ENCODE data around the gene PI16.

The PI16 gene

GRCh38 chr6:36964349-36964748, 9.8 kb downstream of the PI16 start:
- H3K14ac ChIP-seq (ENCODE audit: low read length), result no peak overlapping the region
- no peak overlapping the region for H3K4me2 ChIP-seq (ENCODE audit: insufficient read depth, low read length, poor library complexity, severe bottlenecking)
- peaks cover 26 to 33% of the 10 kb centered on the region in 2 donors for H3K36me3 ChIP-seq (replicated peaks in 1 of 2; ENCODE audit: control insufficient read depth in 2 of 2, insufficient read depth in 2 of 2, low read length in 2 of 2)
- peak overlapping the region; percentile 51 for H2BK120ac ChIP-seq (ENCODE audit: low read depth, low read length)
- no peak overlapping the region for H2BK5ac ChIP-seq (ENCODE audit: low read length)
- no peak overlapping the region for H2BK15ac ChIP-seq (ENCODE audit: low read length)
- H3K27me3 ChIP-seq (ENCODE audit: control insufficient read depth in 3 of 3, insufficient read depth in 3 of 3, low read depth in 1 of 3, low read length in 3 of 3), result no peaks in the 10 kb centered on the region
- H3K4me1 ChIP-seq (ENCODE audit: control insufficient read depth in 2 of 2, insufficient read depth in 1 of 2, low read depth in 1 of 2, low read length in 2 of 2), result peaks cover 7 to 10% of the 10 kb centered on the region in 2 donors
- no peak overlapping the region for H3K27ac ChIP-seq (replicated peaks; ENCODE audit: low read length)
- peak overlapping the region; percentile 35 for H3K23ac ChIP-seq (ENCODE audit: low read depth, low read length, poor library complexity)
- H3K18ac ChIP-seq (ENCODE audit: low read length), result peak overlapping the region; percentile 11
- H4K91ac ChIP-seq (ENCODE audit: low read depth, low read length, poor library complexity), result no peak overlapping the region
- H4K8ac ChIP-seq (ENCODE audit: low read depth, low read length), result no peak overlapping the region
- H2AFZ ChIP-seq (ENCODE audit: low read length), result no peak overlapping the region
- no peaks in the 10 kb centered on the region for H3K9me3 ChIP-seq (replicated peaks in 1 of 2; ENCODE audit: control insufficient read depth in 2 of 2, insufficient read depth in 1 of 2, low read depth in 1 of 2, low read length in 2 of 2)
- WGBS, 2 donors (ENCODE audit: extremely low coverage in 2 of 2, insufficient read length in 2 of 2, insufficient replicate concordance in 1 of 2), result no CpG with 5 or more reads among the region's 6 CpGs
- H3K9ac ChIP-seq (ENCODE audit: low read depth, low read length, poor library complexity), result no peak overlapping the region
- no peak overlapping the region for H3K4me3 ChIP-seq (ENCODE audit: low read length in 2 of 2)
- H2AK5ac ChIP-seq (ENCODE audit: low read depth, low read length), result peak overlapping the region; percentile 8
- no peak for DNase-seq (ENCODE audit: low spot score)
- no peak overlapping the region for H2BK12ac ChIP-seq (ENCODE audit: low read length)
- no peaks in the 10 kb centered on the region for H3K79me1 ChIP-seq (ENCODE audit: low read depth, low read length)
- no peak overlapping the region for H3K4ac ChIP-seq (ENCODE audit: low read length)

GRCh38 chr6:36964908-36965307, 10.4 kb downstream of the PI16 start:
- Histone ChIP-seq H4K91ac (ENCODE audit: low read depth, low read length, poor library complexity) (no peak overlapping the region), H3K4me1 (ENCODE audit: control insufficient read depth in 2 of 2, insufficient read depth in 1 of 2, low read depth in 1 of 2, low read length in 2 of 2) (peaks cover 7 to 10% of the 10 kb centered on the region in 2 donors), H3K79me1 (ENCODE audit: low read depth, low read length) (no peaks in the 10 kb centered on the region), H3K9me3 (replicated peaks in 1 of 2; ENCODE audit: control insufficient read depth in 2 of 2, insufficient read depth in 1 of 2, low read depth in 1 of 2, low read length in 2 of 2) (no peaks in the 10 kb centered on the region), H2BK12ac (ENCODE audit: low read length) (no peak overlapping the region), H2BK120ac (ENCODE audit: low read depth, low read length) (no peak overlapping the region), H2BK5ac (ENCODE audit: low read length) (no peak overlapping the region), H4K8ac (ENCODE audit: low read depth, low read length) (no peak overlapping the region), H2BK15ac (ENCODE audit: low read length) (no peak overlapping the region), H3K27me3 (ENCODE audit: control insufficient read depth in 3 of 3, insufficient read depth in 3 of 3, low read depth in 1 of 3, low read length in 3 of 3) (no peaks in the 10 kb centered on the region), H3K4me3 (ENCODE audit: low read length in 2 of 2) (no peak overlapping the region), H3K27ac (replicated peaks; ENCODE audit: low read length) (no peak overlapping the region), H3K23ac (ENCODE audit: low read depth, low read length, poor library complexity) (no peak overlapping the region), H3K36me3 (replicated peaks in 1 of 2; ENCODE audit: control insufficient read depth in 2 of 2, insufficient read depth in 2 of 2, low read length in 2 of 2) (peaks cover 30 to 39% of the 10 kb centered on the region in 2 donors), H3K14ac (ENCODE audit: low read length) (no peak overlapping the region), H2AFZ (ENCODE audit: low read length) (no peak overlapping the region), H3K4me2 (ENCODE audit: insufficient read depth, low read length, poor library complexity, severe bottlenecking) (no peak overlapping the region), H3K18ac (ENCODE audit: low read length) (peak overlapping the region; percentile 12), H2AK5ac (ENCODE audit: low read depth, low read length) (no peak overlapping the region), H3K9ac (ENCODE audit: low read depth, low read length, poor library complexity) (no peak overlapping the region), H3K4ac (ENCODE audit: low read length) (no peak overlapping the region)
- DNase-seq (ENCODE audit: low spot score), result no peak
- WGBS, 2 donors (ENCODE audit: extremely low coverage in 2 of 2, insufficient read length in 2 of 2, insufficient replicate concordance in 1 of 2), result no CpG with 5 or more reads among the region's 4 CpGs

- no peak overlapping the region for H2AK5ac ChIP-seq (ENCODE audit: low read depth, low read length)
- H3K23ac ChIP-seq (ENCODE audit: low read depth, low read length, poor library complexity), result no peak overlapping the region
- no peak overlapping the region for H3K18ac ChIP-seq (ENCODE audit: low read length)
- H4K8ac ChIP-seq (ENCODE audit: low read depth, low read length), result no peak overlapping the region
- no peak overlapping the region for H2BK5ac ChIP-seq (ENCODE audit: low read length)
- no peak overlapping the region for H2BK120ac ChIP-seq (ENCODE audit: low read depth, low read length)
- no peak overlapping the region for H4K91ac ChIP-seq (ENCODE audit: low read depth, low read length, poor library complexity)
- no peaks in the 10 kb centered on the region for H3K9me3 ChIP-seq (replicated peaks in 1 of 2; ENCODE audit: control insufficient read depth in 2 of 2, insufficient read depth in 1 of 2, low read depth in 1 of 2, low read length in 2 of 2)
- no peak overlapping the region for H3K4me2 ChIP-seq (ENCODE audit: insufficient read depth, low read length, poor library complexity, severe bottlenecking)
- no peak for DNase-seq (ENCODE audit: low spot score)
- peaks cover 49 to 63% of the 10 kb centered on the region in 2 donors for H3K36me3 ChIP-seq (replicated peaks in 1 of 2; ENCODE audit: control insufficient read depth in 2 of 2, insufficient read depth in 2 of 2, low read length in 2 of 2)
- no peak overlapping the region for H3K4ac ChIP-seq (ENCODE audit: low read length)
- H3K27me3 ChIP-seq (ENCODE audit: control insufficient read depth in 3 of 3, insufficient read depth in 3 of 3, low read depth in 1 of 3, low read length in 3 of 3), result no peaks in the 10 kb centered on the region
- H3K4me1 ChIP-seq (ENCODE audit: control insufficient read depth in 2 of 2, insufficient read depth in 1 of 2, low read depth in 1 of 2, low read length in 2 of 2), result peaks cover 7 to 10% of the 10 kb centered on the region in 2 donors
- no peaks in the 10 kb centered on the region for H3K79me1 ChIP-seq (ENCODE audit: low read depth, low read length)
- H2BK12ac ChIP-seq (ENCODE audit: low read length), result no peak overlapping the region
- H3K9ac ChIP-seq (ENCODE audit: low read depth, low read length, poor library complexity), result no peak overlapping the region
- H2BK15ac ChIP-seq (ENCODE audit: low read length), result no peak overlapping the region
- no CpG with 5 or more reads among the region's 3 CpGs for WGBS, 2 donors (ENCODE audit: extremely low coverage in 2 of 2, insufficient read length in 2 of 2, insufficient replicate concordance in 1 of 2)
- no peak overlapping the region for H3K4me3 ChIP-seq (ENCODE audit: low read length in 2 of 2)
- H3K27ac ChIP-seq (replicated peaks; ENCODE audit: low read length), result no peak overlapping the region
- no peak overlapping the region for H2AFZ ChIP-seq (ENCODE audit: low read length)
- H3K14ac ChIP-seq (ENCODE audit: low read length), result no peak overlapping the region
Measured at GRCh38 chr6:36967301-36967700, 12.8 kb downstream of the PI16 start.

- H3K4me3 ChIP-seq (ENCODE audit: low read length in 2 of 2), result no peak overlapping the region
- no CpG with 5 or more reads among the region's 4 CpGs for WGBS, 2 donors (ENCODE audit: extremely low coverage in 2 of 2, insufficient read length in 2 of 2, insufficient replicate concordance in 1 of 2)
- H3K79me1 ChIP-seq (ENCODE audit: low read depth, low read length), result no peaks in the 10 kb centered on the region
- no peak overlapping the region for H2BK5ac ChIP-seq (ENCODE audit: low read length)
- H3K14ac ChIP-seq (ENCODE audit: low read length), result no peak overlapping the region
- H3K9me3 ChIP-seq (replicated peaks in 1 of 2; ENCODE audit: control insufficient read depth in 2 of 2, insufficient read depth in 1 of 2, low read depth in 1 of 2, low read length in 2 of 2), result no peaks in the 10 kb centered on the region
- no peak overlapping the region for H2BK12ac ChIP-seq (ENCODE audit: low read length)
- no peak overlapping the region for H3K18ac ChIP-seq (ENCODE audit: low read length)
- no peak overlapping the region for H2AK5ac ChIP-seq (ENCODE audit: low read depth, low read length)
- DNase-seq (ENCODE audit: low spot score), result no peak
- H4K91ac ChIP-seq (ENCODE audit: low read depth, low read length, poor library complexity), result no peak overlapping the region
- no peak overlapping the region for H3K4me2 ChIP-seq (ENCODE audit: insufficient read depth, low read length, poor library complexity, severe bottlenecking)
- no peak overlapping the region for H4K8ac ChIP-seq (ENCODE audit: low read depth, low read length)
- no peak overlapping the region for H3K23ac ChIP-seq (ENCODE audit: low read depth, low read length, poor library complexity)
- no peak overlapping the region for H2BK120ac ChIP-seq (ENCODE audit: low read depth, low read length)
- H2BK15ac ChIP-seq (ENCODE audit: low read length), result no peak overlapping the region
- no peak overlapping the region for H2AFZ ChIP-seq (ENCODE audit: low read length)
- peaks cover 7 to 10% of the 10 kb centered on the region in 2 donors for H3K4me1 ChIP-seq (ENCODE audit: control insufficient read depth in 2 of 2, insufficient read depth in 1 of 2, low read depth in 1 of 2, low read length in 2 of 2)
- no peak overlapping the region for H3K4ac ChIP-seq (ENCODE audit: low read length)
- H3K27me3 ChIP-seq (ENCODE audit: control insufficient read depth in 3 of 3, insufficient read depth in 3 of 3, low read depth in 1 of 3, low read length in 3 of 3), result no peaks in the 10 kb centered on the region
- no peak overlapping the region for H3K9ac ChIP-seq (ENCODE audit: low read depth, low read length, poor library complexity)
- H3K36me3 ChIP-seq (replicated peaks in 1 of 2; ENCODE audit: control insufficient read depth in 2 of 2, insufficient read depth in 2 of 2, low read length in 2 of 2), result peaks cover 53 to 67% of the 10 kb centered on the region in 2 donors
- no peak overlapping the region for H3K27ac ChIP-seq (replicated peaks; ENCODE audit: low read length)
Measured at GRCh38 chr6:36967757-36968156, 13.2 kb downstream of the PI16 start.

All from neuronal stem cell (in vitro differentiated cells).